ENCODE measurements around the gene DEPDC5.

The DEPDC5 gene

GRCh38 chr22:31945443-31945855, 191.6 kb downstream of the DEPDC5 start:
- Histone ChIP-seq H3K27ac (peak overlapping the region; percentile 76), H3K4me1 (no peaks in the 10 kb centered on the region), H3K4me3 (ENCODE audit: low read depth, low read length) (peak overlapping the region; percentile 84), H3K27me3 (ENCODE audit: control insufficient read depth, insufficient read depth, low read length) (no peaks in the 10 kb centered on the region), H3K79me2 (peaks cover 2% of the 10 kb centered on the region), H3K4me2 (ENCODE audit: low read length) (peak overlapping the region; percentile 96), H3K36me3 (ENCODE audit: control insufficient read depth, insufficient read depth, low read length) (no peaks in the 10 kb centered on the region), H3K9ac (peak overlapping the region; percentile 53), H3K9me3 (ENCODE audit: control insufficient read depth, low read length) (no peaks in the 10 kb centered on the region), H2AFZ (peak overlapping the region; percentile 74)
- TF ChIP-seq CTCF (IDR thresholded peaks at IDR 0.05), result no peak

GRCh38 chr22:31945971-31946680, 192.3 kb downstream of the DEPDC5 start:
- H3K36me3 ChIP-seq (ENCODE audit: control insufficient read depth, insufficient read depth, low read length), result no peaks in the 10 kb centered on the region
- no peaks in the 10 kb centered on the region for H3K4me1 ChIP-seq
- peak overlapping the region; percentile 76 for H3K27ac ChIP-seq
- no peaks in the 10 kb centered on the region for H3K27me3 ChIP-seq (ENCODE audit: control insufficient read depth, insufficient read depth, low read length)
- no peak overlapping the region for H3K9ac ChIP-seq
- no peak for TF ChIP-seq CTCF (IDR thresholded peaks at IDR 0.05)
- H2AFZ ChIP-seq, result peak overlapping the region; percentile 74
- H3K4me2 ChIP-seq (ENCODE audit: low read length), result peak overlapping the region; percentile 96
- H3K79me2 ChIP-seq, result peaks cover 7% of the 10 kb centered on the region
- peak overlapping the region; percentile 84 for H3K4me3 ChIP-seq (ENCODE audit: low read depth, low read length)
- H3K9me3 ChIP-seq (ENCODE audit: control insufficient read depth, low read length), result no peaks in the 10 kb centered on the region

- H3K9ac ChIP-seq, result no peak overlapping the region
Measured at GRCh38 chr22:31947296-31947695, 193.5 kb downstream of the DEPDC5 start.

GRCh38 chr22:31948002-31948401, 194.2 kb downstream of the DEPDC5 start:
- Histone ChIP-seq H3K27ac (no peak overlapping the region), H2AFZ (no peak overlapping the region), H3K79me2 (peaks cover 8% of the 10 kb centered on the region), H3K4me2 (ENCODE audit: low read length) (no peak overlapping the region), H3K4me1 (no peaks in the 10 kb centered on the region), H3K4me3 (ENCODE audit: low read depth, low read length) (no peak overlapping the region), H3K27me3 (ENCODE audit: control insufficient read depth, insufficient read depth, low read length) (no peaks in the 10 kb centered on the region), H3K36me3 (ENCODE audit: control insufficient read depth, insufficient read depth, low read length) (no peaks in the 10 kb centered on the region), H3K9me3 (ENCODE audit: control insufficient read depth, low read length) (no peaks in the 10 kb centered on the region), H3K9ac (no peak overlapping the region)
- no peak for TF ChIP-seq CTCF (IDR thresholded peaks at IDR 0.05)

More at GRCh38 chr22:31947296-31947695, 193.5 kb downstream of the DEPDC5 start:
- H3K4me1 ChIP-seq, result no peaks in the 10 kb centered on the region
- no peaks in the 10 kb centered on the region for H3K27me3 ChIP-seq (ENCODE audit: control insufficient read depth, insufficient read depth, low read length)
- no peaks in the 10 kb centered on the region for H3K36me3 ChIP-seq (ENCODE audit: control insufficient read depth, insufficient read depth, low read length)
- H3K9me3 ChIP-seq (ENCODE audit: control insufficient read depth, low read length), result no peaks in the 10 kb centered on the region
- peak; percentile 51 for TF ChIP-seq CTCF (IDR thresholded peaks at IDR 0.05)
- H3K27ac ChIP-seq, result no peak overlapping the region
- no peak overlapping the region for H3K4me3 ChIP-seq (ENCODE audit: low read depth, low read length)
- H2AFZ ChIP-seq, result no peak overlapping the region
- no peak overlapping the region for H3K4me2 ChIP-seq (ENCODE audit: low read length)
- H3K79me2 ChIP-seq, result peaks cover 8% of the 10 kb centered on the region

GRCh38 chr22:31950226-31950625, 196.4 kb downstream of the DEPDC5 start:
- no peak overlapping the region for H2AFZ ChIP-seq
- no peak overlapping the region for H3K4me3 ChIP-seq (ENCODE audit: low read depth, low read length)
- no peaks in the 10 kb centered on the region for H3K9me3 ChIP-seq (ENCODE audit: control insufficient read depth, low read length)
- no peak for TF ChIP-seq CTCF (IDR thresholded peaks at IDR 0.05)
- H3K4me2 ChIP-seq (ENCODE audit: low read length), result no peak overlapping the region
- no peaks in the 10 kb centered on the region for H3K4me1 ChIP-seq
- H3K9ac ChIP-seq, result no peak overlapping the region
- peaks cover 8% of the 10 kb centered on the region for H3K79me2 ChIP-seq
- H3K27me3 ChIP-seq (ENCODE audit: control insufficient read depth, insufficient read depth, low read length), result no peaks in the 10 kb centered on the region
- no peaks in the 10 kb centered on the region for H3K36me3 ChIP-seq (ENCODE audit: control insufficient read depth, insufficient read depth, low read length)
- H3K27ac ChIP-seq, result no peak overlapping the region

Measured in parathyroid adenoma (tissue), 2 donors.